Hepatocyte (in vitro differentiated cells): Measurements from ENCODE around the gene NFIL3. TPM values are rescaled to one million over a fixed set of nuclear protein-coding genes. Genes with fewer than 3 reads are reported as not detected.
"Not testable (repeated sequence)": the region's sequence is repeated elsewhere in the genome, so short reads cannot be mapped to it uniquely, and the experiment has no call there.

ENCODE experiments used
- DNase-seq: peaks from one replicate; pipeline ENCODE4 v3.0.0-alpha.2; 2016; ENCODE audit warnings: low spot score
- H2AFZ ChIP-seq: fragments of 200-600 bp; sonication (generic); 2 replicates; pipeline ENCODE4 v1.6.0; 2016; ENCODE audit warnings: antibody characterized with exemption, mild to moderate bottlenecking
- H3K27ac ChIP-seq: fragments of 200-600 bp; sonication (generic); 2 replicates; pipeline ENCODE4 v1.5.1; 2016; ENCODE audit warnings: mild to moderate bottlenecking
- H3K27me3 ChIP-seq: fragments of 200-600 bp; sonication (generic); 2 replicates; pipeline ENCODE4 v1.6.1; 2016
- H3K36me3 ChIP-seq: fragments of 200-600 bp; sonication (generic); replicated peaks from 2 replicates; pipeline ENCODE4 v1.5.1; 2016; ENCODE audit warnings: low read depth; ENCODE audit not compliant: insufficient read depth
- H3K4me1 ChIP-seq: fragments of 200-600 bp; sonication (generic); 2 replicates; pipeline ENCODE4 v1.5.1; 2016; ENCODE audit warnings: mild to moderate bottlenecking, moderate library complexity; ENCODE audit not compliant: insufficient read depth
- H3K4me2 ChIP-seq: fragments of 200-600 bp; sonication (generic); 2 replicates; pipeline ENCODE4 v1.6.0; 2016
- H3K4me3 ChIP-seq: fragments of 200-600 bp; sonication (generic); 2 replicates; pipeline ENCODE4 v1.5.1; 2016; ENCODE audit warnings: mild to moderate bottlenecking
- H3K79me2 ChIP-seq: fragments of 200-600 bp; sonication (generic); 2 replicates; pipeline ENCODE4 v1.6.0; 2017; ENCODE audit warnings: mild to moderate bottlenecking
- H3K9me2 ChIP-seq: fragments of 200-600 bp; sonication (generic); replicated peaks from 2 replicates; pipeline ENCODE4 v1.6.0; 2017; ENCODE audit warnings: mild to moderate bottlenecking; ENCODE audit not compliant: insufficient read depth
- H3K9me3 ChIP-seq: fragments of 200-600 bp; sonication (generic); 2 replicates; pipeline ENCODE4 v1.5.1; 2016; ENCODE audit warnings: low read depth, mild to moderate bottlenecking
- H4K20me1 ChIP-seq: fragments of 200-600 bp; sonication (generic); 2 replicates; pipeline ENCODE4 v1.6.0; 2016; ENCODE audit warnings: mild to moderate bottlenecking; ENCODE audit not compliant: insufficient read depth, poor library complexity, severe bottlenecking
- CTCF ChIP-seq: fragments of 200-600 bp; sonication (generic); IDR thresholded peaks from 2 replicates; pipeline ENCODE4 v1.5.1; 2016; ENCODE audit warnings: antibody characterized with exemption, mild to moderate bottlenecking; ENCODE audit not compliant: poor library complexity
- EZH2 ChIP-seq: fragments of 200-600 bp; sonication (generic); IDR thresholded peaks from 2 replicates; pipeline ENCODE4 v1.6.1; 2016; ENCODE audit warnings: antibody characterized with exemption, mild to moderate bottlenecking, borderline replicate concordance
- EZH2phosphoT487 ChIP-seq: fragments of 200-600 bp; sonication (generic); IDR thresholded peaks from one replicate; pipeline ENCODE4 v1.6.1; 2018; ENCODE audit warnings: antibody characterized with exemption, mild to moderate bottlenecking, low read depth, moderate library complexity; ENCODE audit not compliant: unreplicated experiment, severe bottlenecking
- WGBS: methylation state at CpG from one replicate; pipeline ENCODE4 v1.1.6; 2016; ENCODE audit warnings: low lambda C conversion rate; ENCODE audit errors: missing lambda C conversion rate; 5-methylcytosine and 5-hydroxymethylcytosine counted together
- polyA plus RNA-seq: library from polyadenylated mRNA; unstranded; fragments of >200 nt; fragmentation: Nextera tagmentation; extraction: Ambion mirVana; gene quantifications from 2 replicates; pipeline ENCODE4 v1.2.1, GENCODE V29; 2016
- total RNA-seq: library from RNA; depleted of rRNA; stranded (reverse); fragments of >200 nt; gene quantifications from 2 replicates; pipeline ENCODE4 v1.2.3, GENCODE V29; 2014

The NFIL3 gene
- 69.6 and 71.4 TPM in 2 replicates for total RNA-seq
- polyA plus RNA-seq = 90.7 and 99.6 TPM in 2 replicates

GRCh38 chr9:91423785-91424402 lies at the start of gene NFIL3:
TSS of gene NFIL3 (minus strand) at chr9:91423832. CDS start at chr9:91410734, 13,098 bp downstream.
- H3K36me3 ChIP-seq = no peaks in the 10 kb centered on the region
- H3K27ac ChIP-seq = peak within 1 kb of the TSS; percentile 100
- DNase-seq = peak; percentile 96
- peaks cover 42% of the 10 kb centered on the region for H3K79me2 ChIP-seq
- no peaks in the 10 kb centered on the region for H3K9me2 ChIP-seq
- no peak for TF ChIP-seq CTCF
- no peak for TF ChIP-seq EZH2phosphoT487
- no peak for TF ChIP-seq EZH2
- peaks cover 14% of the 10 kb centered on the region for H3K4me1 ChIP-seq
- peaks cover 27% of the 10 kb centered on the region for H4K20me1 ChIP-seq
- H2AFZ ChIP-seq = peak within 1 kb of the TSS; percentile 74
- 0% methylated on average over 3 of the region's 92 CpGs for WGBS
- H3K4me3 ChIP-seq = peak within 1 kb of the TSS; percentile 90
- H3K4me2 ChIP-seq = peak within 1 kb of the TSS; percentile 95
- H3K27me3 ChIP-seq = no peaks in the 10 kb centered on the region
- no peaks in the 10 kb centered on the region for H3K9me3 ChIP-seq

- H3K27ac ChIP-seq, H3K4me1 ChIP-seq, H3K79me2 ChIP-seq, H3K9me3 ChIP-seq, H4K20me1 ChIP-seq, H2AFZ ChIP-seq, H3K27me3 ChIP-seq, H3K9me2 ChIP-seq, H3K4me2 ChIP-seq, H3K4me3 ChIP-seq, DNase-seq, H3K36me3 ChIP-seq: not testable (repeated sequence)
- 90% methylated on average over 3 of the region's 3 CpGs for WGBS
Measured at GRCh38 chr9:91471524-91471923, 47.9 kb upstream of the NFIL3 start.

GRCh38 chr9:91465420-91465819 lies 41.8 kb upstream of the NFIL3 start:
- Histone ChIP-seq H3K27me3 (no peaks in the 10 kb centered on the region), H3K4me3 (no peak overlapping the region), H3K4me1 (no peaks in the 10 kb centered on the region), H3K9me3 (no peaks in the 10 kb centered on the region), H3K9me2 (no peaks in the 10 kb centered on the region), H2AFZ (no peak overlapping the region), H3K36me3 (no peaks in the 10 kb centered on the region), H4K20me1 (no peaks in the 10 kb centered on the region), H3K79me2 (no peaks in the 10 kb centered on the region), H3K4me2 (no peak overlapping the region), H3K27ac (no peak overlapping the region)
- WGBS = 74% methylated on average over 2 of the region's 2 CpGs
- no peak for DNase-seq
- TF ChIP-seq EZH2phosphoT487 (no peak), CTCF (no peak), EZH2 (no peak)

- Histone ChIP-seq H3K9me3 (no peaks in the 10 kb centered on the region), H3K79me2 (no peaks in the 10 kb centered on the region), H3K9me2 (no peaks in the 10 kb centered on the region), H4K20me1 (no peaks in the 10 kb centered on the region), H3K36me3 (no peaks in the 10 kb centered on the region), H2AFZ (no peak overlapping the region), H3K4me3 (no peak overlapping the region), H3K4me1 (no peaks in the 10 kb centered on the region), H3K27me3 (no peaks in the 10 kb centered on the region), H3K4me2 (no peak overlapping the region), H3K27ac (no peak overlapping the region)
- DNase-seq = no peak
- TF ChIP-seq EZH2 (no peak), EZH2phosphoT487 (no peak), CTCF (no peak)
- 88% methylated on average over 2 of the region's 2 CpGs for WGBS
Measured at GRCh38 chr9:91458906-91459305, 35.3 kb upstream of the NFIL3 start.
